ENCODE data around the gene CBFA2T3.
"Not testable (repeated sequence)": the region's sequence is repeated elsewhere in the genome, so short reads cannot be mapped to it uniquely, and the experiment has no call there.

Gene CBFA2T3

DNA sequence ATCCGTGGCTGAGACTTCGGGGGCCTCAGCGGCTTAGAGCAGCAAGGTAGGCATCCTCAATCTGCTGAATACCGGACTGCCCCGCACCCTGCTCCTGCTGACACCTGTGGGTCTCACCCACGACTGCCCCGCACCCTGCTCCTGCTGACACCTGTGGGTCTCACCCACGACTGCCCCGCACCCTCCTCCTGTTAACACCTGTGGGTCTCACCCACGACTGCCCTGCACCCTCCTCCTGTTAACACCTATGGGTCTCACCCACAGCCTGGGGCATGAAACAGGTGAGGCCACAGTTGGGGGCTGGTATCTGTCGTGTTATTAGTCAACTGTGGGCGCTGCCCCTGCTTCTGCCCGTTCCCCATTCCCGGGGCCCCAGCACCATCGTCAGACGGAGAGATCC, 74.3 kb downstream of the CBFA2T3 start:
- no peak for DNase-seq

DNA sequence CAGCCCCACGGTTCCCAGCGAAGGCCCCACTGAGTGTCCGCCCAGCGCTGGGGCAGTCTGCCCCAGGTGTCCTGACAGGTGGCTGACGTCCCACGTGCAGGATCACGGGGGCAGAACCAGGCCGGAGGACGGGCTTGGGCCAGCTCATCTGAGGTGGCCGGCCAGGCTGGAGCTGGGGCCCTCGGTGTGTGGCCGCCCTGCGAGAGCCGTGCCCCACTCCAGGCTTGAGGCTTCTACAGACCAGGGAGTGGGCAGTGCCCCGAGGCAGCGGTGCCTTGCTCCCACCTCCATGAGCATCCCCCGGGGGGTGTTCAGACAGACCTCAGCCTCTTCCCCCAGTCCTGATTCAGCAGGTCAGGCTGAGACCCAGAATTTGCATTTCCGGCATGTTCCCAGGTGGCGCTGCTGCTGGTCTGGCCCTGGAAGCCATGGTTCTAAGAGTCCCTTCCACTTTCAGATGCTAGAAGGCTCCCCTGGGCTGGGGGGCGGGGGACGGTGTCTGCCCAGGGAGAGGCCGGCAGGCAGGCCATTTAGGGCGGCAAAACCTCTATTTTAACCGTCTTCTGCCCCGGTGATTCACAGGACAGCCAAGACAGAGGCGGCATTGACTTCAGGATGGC, 75.2 kb downstream of the CBFA2T3 start:
- no peak for DNase-seq

DNA sequence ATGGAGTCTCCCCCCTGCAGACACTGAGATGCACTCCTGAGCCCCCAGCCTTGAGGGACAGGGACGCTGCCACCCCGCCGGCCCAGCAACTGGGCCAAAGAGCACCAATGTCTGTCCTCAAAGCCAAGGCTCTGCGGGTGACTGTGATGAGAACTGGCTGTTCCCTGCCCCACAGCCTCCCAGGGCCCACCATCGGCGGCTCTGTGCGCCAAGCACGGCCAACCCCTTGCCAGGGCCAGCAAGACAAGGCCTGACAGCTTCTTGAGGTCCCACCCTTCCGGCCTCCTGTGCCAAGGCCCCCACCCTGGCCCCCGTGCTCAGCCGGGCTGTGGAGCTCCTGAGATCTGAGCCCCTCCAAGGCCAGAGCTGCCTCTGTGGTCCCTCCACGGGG, 76.3 kb downstream of the CBFA2T3 start:
- no peak for DNase-seq

DNA sequence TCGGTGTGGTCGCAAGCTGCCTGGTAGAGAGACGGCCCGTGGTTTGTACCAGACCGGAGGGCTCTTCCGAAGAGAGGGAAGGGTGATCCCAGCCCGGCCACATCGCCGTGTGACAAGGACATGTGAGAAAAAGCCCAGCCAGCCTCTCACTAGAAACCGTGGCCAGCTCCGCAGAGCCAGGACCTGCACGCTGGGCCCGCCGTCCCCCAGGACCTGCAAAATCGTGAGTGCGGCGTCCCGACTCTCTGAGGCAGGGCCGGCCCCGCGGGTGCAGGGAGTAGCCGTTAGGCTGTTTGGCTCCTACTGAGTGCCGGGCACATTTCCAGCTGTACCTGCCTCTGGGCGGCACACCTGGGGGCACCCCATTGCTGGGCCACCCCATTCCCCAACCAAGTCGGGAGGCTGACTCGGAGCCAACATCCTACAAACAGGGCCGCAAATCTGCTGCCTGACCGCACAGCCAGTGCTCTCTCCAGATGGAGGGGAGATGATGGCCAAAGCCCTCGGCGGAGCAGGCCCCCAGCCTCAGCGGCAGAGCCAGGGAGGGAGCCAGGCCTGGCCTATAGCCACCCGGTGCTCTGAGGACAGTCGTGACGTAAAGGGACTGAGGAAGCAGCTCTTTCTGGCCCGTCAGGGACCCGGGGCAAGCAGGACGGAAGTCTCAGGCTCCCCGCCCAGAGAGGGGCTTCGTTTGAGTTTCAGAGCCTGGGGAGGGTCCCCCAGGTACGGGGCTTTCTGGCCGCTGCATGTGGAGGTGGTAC, 76.9 kb downstream of the CBFA2T3 start:
- DNase-seq: no peak

DNA sequence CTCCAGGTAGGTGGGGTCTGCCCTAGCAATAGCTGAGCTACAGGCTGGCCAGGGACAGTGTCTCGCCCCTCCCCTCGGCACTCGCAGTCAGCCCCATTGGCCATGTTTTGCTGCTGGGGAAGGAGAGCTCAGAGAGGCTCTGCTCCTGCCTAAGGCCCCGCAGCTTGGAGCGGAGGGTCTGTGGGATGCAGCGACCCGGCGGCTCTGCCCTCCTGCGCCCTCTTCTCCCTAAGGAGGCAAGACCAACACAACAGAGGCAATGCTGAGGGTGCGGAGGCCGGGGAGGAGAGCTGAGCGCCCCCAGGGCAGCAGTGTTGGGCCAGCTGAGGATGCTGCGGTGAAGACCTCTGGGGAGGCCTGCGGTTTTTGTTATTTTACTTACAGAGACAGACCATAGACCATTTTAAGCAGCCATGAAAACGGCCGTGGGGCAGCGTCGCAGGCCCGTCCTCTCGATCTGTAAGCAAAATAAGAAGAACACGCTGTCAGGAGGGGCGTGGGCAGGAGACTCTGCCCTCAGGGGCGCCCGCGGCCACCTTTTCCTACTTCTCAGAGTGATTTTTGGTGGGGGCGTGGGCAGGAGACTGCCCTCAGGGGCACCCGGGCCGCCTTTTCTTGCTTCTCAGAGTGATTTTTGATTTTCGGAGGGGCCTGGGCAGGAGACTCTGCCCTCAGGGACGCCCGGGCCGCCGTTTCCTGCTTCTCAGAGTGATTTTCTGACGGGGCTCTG, 79.1 kb downstream of the CBFA2T3 start:
- DNase-seq: no peak

DNA sequence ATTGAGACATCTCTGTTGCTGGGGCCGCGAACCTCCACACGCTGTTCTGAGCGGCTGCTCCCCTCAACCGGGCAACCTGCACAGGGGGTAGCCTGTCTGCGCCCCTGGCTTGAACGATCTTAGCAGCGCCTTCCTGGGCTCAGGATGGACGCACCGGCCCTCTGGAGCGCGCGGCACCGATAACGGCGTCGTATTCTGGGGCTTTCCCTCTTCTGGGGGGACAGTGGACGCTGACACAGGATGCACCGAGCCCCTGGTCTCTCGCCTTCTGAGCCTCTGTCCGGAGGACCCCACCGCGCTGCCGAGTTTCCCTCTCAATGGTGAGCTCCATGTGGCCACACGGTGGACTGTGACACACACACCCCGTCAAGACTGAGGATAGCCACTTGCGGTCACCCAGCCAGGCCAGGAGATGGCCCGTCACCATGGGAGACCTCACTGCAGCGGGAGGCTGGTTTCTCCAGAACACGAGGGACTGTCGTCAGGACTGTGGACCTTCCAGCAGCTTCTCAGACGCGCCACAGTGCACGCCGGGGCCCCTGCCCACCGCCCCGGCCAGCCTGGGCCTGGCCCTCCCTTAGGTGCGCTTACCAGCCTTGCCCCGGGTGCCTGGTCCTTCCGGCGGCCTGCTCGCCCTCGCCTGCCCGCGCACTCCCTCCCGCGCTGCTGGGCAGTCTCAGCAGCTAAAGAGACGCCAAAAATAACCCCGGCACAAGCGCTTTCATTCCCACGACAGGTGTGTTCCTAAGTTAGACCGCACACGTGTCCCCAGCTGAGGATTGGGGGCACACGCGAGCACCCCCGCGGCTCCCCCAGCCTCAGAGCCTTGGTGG, 80.6 kb downstream of the CBFA2T3 start:
- no peak for DNase-seq

DNA sequence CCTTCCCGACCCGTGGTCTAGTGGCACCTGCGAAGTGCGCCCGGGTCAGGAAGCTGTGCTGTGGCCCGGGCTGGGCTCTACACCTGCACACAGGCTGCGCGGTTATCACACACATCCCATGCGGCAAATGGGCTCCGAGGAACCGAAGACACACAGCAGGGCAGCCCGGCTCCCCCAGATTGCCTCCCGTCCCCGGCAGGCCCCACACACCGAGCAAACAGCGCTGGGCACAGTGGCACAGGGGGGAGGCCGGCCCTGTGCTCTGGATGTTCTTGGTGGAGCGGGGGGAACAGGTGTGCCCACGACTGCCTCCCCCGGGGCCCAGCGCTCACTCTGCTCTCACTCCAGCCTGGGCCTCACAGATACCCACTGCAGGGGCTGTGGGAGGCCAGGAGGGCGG, 81.7 kb downstream of the CBFA2T3 start:
- DNase-seq: no peak

DNA sequence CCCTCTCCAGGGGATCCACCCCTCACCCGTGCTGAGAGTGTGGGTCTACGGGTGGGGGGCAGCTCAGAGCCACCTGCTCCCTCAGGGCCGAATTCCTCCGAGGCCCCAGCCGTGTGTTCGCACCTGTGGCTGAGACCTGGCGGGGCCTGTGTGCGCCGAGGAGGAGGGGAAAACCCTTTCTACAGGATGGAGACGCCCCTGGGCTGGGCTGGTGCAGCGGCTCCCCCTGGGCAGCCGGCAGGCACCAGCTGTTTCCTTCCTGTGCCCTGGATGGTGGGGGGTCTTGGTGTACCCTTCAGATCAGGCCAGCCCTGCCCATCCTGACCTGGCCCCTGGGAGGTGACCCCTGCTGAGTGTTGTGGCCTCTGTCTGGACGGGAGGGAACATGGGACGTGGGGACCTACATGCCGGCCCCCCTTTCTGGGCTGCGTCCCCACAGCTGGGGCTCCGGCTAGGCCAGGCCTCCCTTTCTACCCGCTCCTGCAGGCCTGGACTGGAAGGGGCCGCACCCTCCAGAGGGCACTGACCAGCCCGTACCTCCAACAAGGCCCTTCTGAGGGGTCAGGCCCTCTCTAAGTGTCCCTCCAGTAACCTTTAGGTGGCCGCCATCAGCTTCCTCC, 82.2 kb downstream of the CBFA2T3 start:
- DNase-seq: no peak

DNA sequence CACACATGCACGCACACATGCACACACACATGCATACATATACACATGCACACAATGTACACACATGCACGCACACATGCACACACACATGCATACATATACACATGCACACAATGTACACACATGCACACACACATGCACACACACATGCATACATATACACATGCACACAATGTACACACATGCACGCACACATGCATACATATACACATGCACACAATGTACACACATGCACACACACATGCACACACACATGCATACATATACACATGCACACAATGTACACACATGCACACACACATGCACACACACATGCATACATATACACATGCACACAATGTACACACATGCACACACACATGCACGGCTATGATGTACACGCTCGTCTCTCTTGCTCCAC, 82.7 kb downstream of the CBFA2T3 start:
- DNase-seq: not testable (repeated sequence)

DNA sequence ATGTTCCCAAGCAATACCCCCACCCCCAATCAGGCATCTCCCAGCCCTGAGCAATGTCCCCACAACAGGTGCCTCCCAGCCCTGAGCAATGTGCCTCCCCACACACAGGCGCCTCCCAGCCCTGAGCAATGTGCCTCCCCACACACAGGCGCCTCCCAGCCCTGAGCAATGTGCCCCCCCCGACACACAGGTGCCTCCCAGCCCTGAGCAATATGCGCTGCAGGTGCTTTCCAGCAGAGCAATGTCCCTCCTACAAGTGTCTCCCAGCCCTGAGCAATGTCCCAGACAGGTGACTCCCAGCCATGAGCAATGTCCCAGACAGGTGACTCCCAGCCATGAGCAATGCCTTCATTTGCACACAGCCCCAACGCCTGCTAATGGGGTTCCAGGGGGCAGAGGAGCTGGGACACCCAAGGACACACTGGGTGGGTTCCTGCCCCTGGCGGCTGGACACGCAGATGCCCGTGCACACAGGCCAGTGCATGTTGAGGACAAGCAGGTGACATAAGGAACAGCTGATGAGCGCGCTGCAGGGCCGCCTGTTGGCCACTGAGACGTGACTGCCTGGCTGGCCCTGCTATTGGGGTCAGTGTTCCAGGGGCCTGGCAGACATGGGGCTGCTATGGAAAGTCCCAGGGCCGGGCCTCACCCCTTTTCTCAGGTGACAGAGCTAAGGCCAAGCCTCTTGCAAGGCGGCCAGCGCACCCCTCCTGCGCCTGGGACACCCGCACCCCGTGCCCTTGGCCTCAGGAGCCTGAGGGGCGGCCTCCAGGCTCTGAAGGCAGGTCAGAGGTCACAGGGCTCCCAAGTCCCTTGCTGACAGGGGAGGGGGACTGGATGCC, 83.7 kb downstream of the CBFA2T3 start:
- DNase-seq: no peak

DNA sequence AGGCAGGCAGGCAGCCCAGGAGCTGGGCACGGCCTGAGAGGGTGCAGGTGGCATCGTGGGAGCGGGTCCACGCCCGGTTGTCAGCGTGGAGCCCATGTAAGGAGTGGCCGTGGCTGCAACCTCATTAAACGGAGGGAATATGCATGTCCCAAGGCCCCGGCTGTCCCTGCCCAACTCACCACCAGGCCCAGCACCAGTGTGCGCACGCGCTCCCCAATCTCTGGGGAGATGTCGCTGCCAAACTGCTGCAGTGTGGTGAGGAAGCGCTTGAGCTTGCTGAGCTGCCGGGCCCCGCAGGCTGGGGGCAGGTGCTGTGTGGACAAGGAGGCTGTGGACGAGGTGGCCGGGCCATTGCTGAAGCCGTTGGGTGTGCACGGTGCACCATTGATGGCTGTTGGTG, 84.9 kb downstream of the CBFA2T3 start:
- DNase-seq: no peak

DNA sequence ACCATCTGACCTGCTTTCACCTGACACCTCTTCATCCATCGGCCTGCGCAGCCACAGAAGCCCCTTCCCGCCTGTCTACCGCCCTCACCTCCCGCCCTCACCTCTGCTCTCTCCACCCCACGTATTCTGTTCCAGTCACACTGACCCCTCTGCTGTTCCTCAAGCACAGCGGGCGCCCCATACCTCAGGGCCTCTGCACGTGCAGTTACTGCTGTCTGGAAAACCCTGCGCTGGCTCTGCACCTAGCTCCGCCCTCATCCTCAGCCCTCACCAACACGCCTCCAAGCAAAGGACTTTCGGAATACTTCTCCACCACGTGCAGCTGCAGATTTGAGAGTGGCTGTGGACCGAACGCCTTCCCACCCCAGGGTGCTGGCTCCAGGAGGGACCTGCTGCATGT, 85.9 kb downstream of the CBFA2T3 start:
- DNase-seq: no peak

DNA sequence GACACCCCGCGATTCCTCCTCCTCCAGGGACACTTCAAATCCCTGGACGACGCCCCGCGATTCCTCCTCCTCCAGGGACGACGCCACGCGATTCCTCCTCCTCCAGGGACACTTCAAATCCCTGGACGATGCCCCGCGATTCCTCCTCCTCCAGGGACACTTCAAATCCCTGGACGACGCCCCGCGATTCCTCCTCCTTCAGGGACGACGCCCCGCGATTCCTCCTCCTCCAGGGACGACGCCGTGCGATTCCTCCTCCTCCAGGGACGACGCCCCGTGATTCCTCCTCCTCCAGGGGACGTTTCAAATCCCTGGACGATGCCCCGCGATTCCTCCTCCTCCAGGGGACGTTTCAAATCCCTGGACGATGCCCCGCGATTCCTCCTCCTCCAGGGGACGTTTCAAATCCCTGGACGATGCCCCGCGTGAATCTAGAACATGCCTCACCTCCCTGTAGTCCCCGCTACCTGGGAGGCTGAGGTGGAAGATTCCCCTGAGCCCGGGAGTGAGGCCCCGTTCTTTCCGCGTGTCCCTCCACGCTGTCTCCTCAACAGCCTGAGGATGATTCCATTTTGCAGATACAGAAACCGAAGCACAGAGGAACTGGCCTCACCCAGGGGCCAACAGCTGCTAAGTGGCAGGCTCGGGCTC, 87.2 kb downstream of the CBFA2T3 start:
- not testable (repeated sequence) for DNase-seq

DNA sequence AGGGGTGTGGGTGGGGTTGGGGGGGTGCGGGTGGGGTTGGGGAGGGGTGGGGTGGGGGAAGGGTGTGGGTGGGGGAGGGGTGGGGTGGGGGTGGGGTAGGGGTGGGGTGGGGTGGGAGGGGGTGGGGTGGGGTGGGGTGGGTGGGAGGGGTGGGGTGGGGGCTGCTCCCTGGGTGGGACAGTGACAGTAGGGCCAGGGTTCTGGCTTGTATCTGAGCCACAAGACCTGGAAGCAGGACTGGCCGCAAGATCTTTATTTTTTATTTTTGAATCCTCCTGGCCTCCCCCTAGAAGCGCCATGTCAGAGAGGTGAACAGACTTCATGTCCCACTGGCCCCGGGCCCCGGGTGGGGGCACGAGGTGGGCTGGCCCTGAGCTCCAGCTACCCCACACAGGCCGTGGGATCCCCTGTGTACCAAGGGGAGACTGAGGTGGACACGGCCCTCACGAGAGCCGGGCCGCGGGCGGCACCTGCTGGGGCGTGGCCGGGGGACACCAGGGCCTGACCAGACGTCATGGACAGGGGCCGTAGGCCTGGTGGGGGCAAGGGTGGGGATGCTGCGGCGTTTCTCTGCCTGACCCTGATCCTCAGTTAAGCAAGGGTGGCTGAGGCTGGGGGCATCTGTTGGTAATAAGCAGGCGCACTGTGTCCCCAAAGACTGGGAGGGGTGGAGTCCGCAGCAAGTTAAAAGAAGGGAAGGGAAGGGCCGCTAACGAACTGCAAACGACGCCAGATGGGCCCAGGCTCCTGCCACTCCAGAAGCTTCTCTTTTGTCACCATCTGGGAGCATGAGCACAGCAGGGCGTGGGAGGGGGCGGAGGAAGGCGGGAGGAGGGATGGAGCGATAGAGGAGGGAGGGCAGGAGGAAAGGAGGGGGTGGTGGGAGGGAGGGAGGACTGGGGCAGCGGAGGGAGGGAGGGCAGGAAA, 88.3 kb downstream of the CBFA2T3 start:
- no peak for DNase-seq

DNA sequence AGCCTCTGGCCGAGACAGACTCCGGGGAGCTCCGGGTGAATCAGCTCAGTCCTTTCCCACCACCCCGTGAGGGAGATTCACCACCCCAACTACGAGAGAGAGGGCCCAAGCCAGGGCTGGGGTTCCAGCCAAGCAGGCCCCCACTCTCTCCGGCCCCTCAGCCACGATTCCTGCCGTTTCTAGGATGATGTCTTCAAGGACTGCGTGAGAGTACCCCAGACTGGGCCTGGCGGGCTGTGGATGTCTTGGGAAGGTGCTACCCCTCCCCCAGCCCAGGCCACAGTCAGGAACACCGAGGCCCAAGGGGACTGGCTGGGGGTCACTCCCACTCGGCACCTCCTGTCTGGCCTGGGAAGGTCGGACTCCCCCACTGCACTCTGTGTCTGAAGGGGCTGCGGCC, 89.0 kb downstream of the CBFA2T3 start:
- DNase-seq: no peak

DNA sequence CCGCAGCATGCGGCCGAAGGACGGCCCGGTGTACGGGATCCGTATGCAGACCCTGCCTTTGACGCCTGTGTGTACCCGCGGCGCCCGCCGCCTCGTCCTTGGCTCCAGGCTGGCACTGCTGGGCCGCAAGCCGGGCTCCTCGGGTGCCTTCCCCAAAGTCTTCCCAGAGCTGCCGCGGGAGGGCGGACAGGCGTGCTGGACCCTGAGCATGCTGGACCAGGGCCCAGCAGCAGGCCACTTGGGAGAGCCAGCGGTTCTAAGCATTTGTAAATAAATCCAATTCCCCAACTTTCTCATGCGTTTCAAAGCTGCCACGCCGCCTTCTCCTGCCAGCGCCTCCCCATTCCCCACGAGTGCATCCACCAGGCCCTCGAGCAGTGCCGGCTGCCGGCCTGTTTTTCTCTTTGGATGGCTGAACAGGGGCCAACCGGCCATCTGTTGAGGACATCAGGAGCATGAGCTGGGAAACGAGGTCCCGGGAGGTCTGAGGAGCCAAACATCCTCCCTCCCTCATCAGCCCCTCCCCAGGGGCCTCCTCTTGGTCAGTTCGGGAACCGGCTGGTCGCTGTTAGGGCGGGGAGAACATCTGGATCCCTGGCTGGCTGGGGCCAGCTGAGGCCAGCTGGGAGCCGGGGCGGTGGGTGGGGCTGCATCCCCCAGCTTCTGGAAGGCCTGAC, 90.0 kb downstream of the CBFA2T3 start:
- peak in 1 of 2 experiments; percentile 65 for DNase-seq

DNA sequence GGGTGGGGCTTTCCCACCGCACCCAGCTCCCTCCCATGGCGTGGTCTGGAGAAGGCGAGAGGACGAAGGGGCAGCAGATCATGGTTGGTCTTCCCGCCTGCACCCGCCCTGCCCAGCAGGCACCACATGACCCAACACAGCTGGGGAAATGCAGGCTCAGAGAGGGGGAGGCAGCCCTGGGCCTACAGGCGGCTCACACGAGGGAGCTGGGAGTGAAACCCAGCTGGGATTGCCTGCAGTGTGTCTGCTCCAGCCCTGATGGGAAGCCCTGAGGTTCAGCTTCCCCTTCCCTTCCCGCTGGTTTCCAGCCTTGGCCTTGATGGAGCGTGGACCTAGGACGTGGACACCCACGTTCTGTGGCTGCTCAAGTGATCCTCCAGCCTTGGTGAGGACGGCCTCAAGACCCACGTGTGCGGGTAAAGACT, 90.6 kb downstream of the CBFA2T3 start:
- no peak for DNase-seq

DNA sequence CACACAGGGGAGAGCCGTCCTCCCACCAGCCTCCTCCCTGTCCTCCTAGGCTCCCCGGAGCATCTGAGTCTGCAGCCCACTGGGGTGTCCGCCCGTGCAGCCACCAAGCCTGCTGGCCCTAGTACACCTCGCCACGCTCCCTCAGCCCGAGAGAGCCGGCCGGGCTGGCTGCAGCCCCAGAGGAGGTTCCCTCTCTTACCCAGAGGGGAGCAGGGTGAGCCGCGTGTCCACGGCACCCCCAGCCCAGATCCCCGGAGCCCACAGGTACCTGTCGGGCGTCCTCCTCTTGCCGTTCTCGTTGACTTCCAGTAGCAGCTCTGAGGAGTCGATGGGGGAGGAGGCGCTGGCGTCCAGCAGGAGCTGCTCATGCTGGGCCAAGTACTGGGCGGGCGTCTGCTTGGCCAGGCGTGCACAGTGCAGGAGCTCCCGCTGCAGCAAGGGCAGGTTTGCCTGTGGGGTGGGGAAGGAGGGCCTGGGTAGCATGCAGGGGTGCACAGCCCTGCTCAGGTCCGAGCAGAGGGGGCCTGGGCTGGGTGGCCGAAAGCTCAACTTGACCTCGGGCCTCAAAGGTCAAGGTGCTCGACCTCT, 91.2 kb downstream of the CBFA2T3 start:
- peak in 1 of 2 experiments; percentile 46 for DNase-seq

Data from cerebellar nuclear complex (tissue), 1 donor.